ENCODE measurements around the gene SLC7A6OS.

The SLC7A6OS gene

DNA sequence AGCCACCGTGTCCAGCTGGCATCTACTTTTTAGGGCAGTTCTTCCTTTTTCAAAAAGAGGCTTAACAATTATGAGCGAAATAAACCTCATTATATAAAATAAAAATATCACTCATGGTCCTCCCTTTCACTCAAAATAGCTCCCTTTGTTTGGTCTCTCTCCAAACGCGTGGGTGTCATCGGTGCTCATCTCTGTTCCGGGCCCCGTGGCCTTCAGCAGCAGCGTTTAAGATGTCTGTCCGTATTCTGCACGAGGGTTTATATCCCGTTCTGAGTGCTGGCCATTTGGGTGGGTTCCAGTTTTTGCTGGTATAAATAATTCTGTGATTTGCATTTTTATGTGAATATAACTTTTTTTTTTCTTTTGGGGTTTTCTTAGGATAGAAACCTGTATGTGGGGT lies 33.5 kb upstream of the SLC7A6OS start:
- no peak for TF ChIP-seq ZFX (IDR thresholded peaks at IDR 0.05; ENCODE audit: borderline replicate concordance)
- TF ChIP-seq, protein P1, sequence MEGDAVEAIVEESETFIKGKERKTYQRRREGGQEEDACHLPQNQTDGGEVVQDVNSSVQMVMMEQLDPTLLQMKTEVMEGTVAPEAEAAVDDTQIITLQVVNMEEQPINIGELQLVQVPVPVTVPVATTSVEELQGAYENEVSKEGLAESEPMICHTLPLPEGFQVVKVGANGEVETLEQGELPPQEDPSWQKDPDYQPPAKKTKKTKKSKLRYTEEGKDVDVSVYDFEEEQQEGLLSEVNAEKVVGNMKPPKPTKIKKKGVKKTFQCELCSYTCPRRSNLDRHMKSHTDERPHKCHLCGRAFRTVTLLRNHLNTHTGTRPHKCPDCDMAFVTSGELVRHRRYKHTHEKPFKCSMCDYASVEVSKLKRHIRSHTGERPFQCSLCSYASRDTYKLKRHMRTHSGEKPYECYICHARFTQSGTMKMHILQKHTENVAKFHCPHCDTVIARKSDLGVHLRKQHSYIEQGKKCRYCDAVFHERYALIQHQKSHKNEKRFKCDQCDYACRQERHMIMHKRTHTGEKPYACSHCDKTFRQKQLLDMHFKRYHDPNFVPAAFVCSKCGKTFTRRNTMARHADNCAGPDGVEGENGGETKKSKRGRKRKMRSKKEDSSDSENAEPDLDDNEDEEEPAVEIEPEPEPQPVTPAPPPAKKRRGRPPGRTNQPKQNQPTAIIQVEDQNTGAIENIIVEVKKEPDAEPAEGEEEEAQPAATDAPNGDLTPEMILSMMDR (IDR thresholded peaks at IDR 0.05), result no peak
- no peak overlapping the region for H3K27ac ChIP-seq

DNA sequence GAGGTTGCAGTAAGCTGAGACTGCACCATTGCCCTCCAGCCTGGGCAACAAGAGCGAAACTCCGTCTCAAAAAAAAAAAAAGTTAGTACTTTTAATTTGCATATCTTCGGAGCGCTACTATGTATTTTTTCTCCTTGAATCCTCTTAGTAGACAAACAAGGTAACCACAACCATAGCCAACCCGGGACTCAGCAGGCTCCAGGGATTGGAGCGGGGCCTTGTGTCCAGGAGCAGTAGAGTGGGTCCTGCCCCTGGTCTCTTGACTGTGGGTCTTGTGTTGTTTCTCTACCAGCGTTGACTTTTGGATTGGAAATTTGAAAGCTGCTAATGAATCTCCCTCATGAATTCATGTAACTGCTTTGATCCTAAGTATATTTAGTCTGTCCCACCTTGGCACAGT lies 32.4 kb upstream of the SLC7A6OS start:
- H3K27ac ChIP-seq, result no peak overlapping the region
- TF ChIP-seq ZFX (IDR thresholded peaks at IDR 0.05; ENCODE audit: borderline replicate concordance), result no peak
- TF ChIP-seq, protein P1 (IDR thresholded peaks at IDR 0.05), result no peak

DNA sequence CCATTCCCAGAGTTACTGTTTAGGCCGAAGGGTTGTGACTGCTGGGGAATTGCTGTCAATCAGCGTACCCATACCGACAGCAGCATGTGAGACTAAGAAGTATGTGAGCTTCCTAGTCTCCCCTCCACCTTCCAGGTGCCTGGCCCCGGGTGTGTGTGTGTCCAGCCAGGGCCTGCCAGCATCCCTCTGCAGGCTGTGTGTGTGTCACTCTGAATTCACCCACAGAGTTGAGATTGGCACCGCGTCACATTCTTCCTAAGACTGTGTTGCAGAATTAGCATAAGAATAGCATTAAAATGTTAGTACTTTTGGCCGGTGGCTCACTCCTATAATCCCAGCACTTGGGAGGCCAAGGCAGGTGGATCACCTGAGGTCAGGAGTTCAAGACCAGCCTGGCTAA lies 31.9 kb upstream of the SLC7A6OS start:
- TF ChIP-seq, protein P1 (IDR thresholded peaks at IDR 0.05), result no peak
- no peak for TF ChIP-seq ZFX (IDR thresholded peaks at IDR 0.05; ENCODE audit: borderline replicate concordance)
- H3K27ac ChIP-seq, result no peak overlapping the region

DNA sequence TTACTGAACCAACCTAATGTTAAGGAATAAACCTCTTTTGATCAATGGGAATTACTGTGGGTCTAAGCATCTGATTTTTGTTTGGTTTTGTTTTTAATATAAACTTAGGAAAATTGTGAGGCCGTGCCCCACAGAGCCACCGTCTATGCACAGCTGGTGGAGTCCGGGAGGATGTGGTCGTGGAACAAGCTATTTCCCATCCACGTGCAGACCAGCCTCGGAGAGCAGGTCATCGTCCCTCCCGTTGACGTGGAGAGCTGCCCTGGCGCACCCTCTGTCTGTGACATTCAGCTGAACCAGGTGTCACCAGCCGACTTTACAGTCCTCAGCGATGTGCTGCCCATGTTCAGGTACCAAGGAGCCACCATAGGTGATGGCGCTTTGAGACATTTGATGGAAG lies 28.5 kb upstream of the SLC7A6OS start:
- no peak for TF ChIP-seq ZFX (IDR thresholded peaks at IDR 0.05; ENCODE audit: borderline replicate concordance)
- TF ChIP-seq, protein P1 (IDR thresholded peaks at IDR 0.05), result no peak
- no peak overlapping the region for H3K27ac ChIP-seq

DNA sequence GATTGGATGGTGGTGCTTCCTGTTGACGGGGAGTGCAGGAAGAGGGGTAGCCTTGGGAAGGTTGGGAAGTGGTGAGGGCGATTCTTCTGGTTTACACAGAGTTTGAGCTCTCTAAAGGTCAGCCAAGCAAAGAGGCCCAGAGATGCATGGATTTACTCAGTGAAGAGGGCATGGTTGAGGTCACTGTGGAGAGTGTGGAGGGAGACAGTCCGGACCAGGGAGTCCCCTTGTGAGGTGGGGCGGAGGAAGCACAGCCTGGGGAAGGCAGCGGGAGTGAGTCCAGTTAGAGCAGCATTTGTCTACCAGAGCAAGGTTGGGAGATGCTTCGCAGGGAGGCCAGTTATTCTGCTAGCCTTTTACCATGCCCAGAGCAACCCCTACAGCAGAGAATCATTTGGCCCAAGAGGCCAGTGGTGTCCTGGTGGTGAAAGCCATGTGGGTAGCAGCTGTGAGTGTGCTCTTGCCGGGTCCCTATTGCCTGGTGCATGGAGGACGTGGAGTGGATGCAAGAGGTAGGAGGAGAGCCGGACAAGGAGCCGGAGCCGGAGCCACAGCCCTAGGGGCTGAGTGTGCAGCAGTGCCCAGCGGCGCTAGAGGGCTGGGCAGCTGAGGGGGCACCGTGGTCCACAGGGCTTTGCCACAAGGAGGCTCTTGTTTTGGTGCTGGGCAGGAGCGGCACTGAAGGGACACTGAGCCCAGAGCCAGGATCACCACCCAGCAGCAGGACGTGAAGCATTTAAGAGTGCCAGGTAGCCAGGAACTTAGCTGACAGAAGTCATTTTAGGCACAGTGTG lies 27.8 kb upstream of the SLC7A6OS start:
- no peak for TF ChIP-seq ZFX (IDR thresholded peaks at IDR 0.05; ENCODE audit: borderline replicate concordance)
- TF ChIP-seq, protein P1 (IDR thresholded peaks at IDR 0.05), result no peak
- H3K27ac ChIP-seq, result no peak overlapping the region

DNA sequence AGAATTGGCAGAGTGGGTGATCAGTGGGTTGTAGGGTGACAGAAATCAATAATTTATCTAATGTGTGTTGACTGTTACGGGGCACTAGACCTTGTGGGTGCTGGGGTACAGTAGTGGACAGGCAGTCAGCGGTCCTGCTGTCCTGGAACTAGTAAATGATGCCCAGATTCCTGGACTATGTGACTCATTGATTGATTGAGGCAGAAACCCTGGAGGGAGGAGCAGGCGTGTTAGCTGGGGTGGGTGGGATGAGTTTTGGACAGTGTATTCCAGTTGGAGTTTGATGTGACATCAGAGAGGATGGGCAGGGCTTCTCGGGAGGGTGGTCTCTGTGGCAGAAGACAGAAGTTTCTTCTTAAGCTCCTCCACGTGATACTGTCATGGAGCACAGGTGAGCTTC lies 24.4 kb upstream of the SLC7A6OS start:
- TF ChIP-seq, protein P1 (IDR thresholded peaks at IDR 0.05), result no peak
- no peak for TF ChIP-seq ZFX (IDR thresholded peaks at IDR 0.05; ENCODE audit: borderline replicate concordance)
- no peak overlapping the region for H3K27ac ChIP-seq

DNA sequence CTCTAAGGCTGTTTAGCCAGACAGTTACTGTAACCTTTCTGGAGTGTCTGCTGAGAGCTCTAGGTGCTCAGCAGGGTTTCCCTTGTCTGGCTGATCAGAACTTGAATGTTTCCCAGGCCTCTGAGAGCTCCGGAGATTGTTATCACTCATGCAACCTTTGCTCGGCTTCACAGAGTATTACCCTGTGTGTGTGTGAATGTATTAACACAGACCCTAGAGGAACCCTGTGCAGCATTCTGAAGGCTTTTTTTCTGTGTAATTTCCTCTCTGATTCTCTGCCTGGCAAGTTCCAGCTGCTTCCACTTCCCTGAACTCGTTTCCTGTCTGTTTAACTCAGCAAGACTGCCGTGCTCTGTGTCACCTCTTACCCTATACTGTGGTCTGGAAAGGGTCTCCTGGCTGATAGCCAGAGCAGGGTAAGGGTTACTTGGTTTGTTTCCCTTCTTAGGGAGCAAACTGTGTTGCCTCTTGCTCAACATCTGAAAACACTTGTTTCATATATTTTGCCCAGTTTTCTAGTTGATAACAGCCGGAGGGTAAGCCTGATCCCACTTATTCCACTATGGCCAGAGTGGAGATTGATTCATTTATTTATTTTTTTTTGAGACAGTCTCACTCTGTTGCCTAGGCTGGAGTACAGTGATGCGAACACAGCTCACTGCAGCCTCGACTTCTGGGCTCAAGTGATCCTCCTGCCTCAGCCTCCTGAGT lies 21.8 kb upstream of the SLC7A6OS start:
- TF ChIP-seq ZFX (IDR thresholded peaks at IDR 0.05; ENCODE audit: borderline replicate concordance), result no peak
- TF ChIP-seq, protein P1 (IDR thresholded peaks at IDR 0.05), result no peak
- no peak overlapping the region for H3K27ac ChIP-seq

Data from 22Rv1 (cell line).